Ascending aorta (tissue), 2 donors: ENCODE measurements around the gene ADGRA3. TPM values are rescaled to one million over a fixed set of nuclear protein-coding genes. Genes with fewer than 3 reads are reported as not detected.

ENCODE experiments used
- DNase-seq, 2 donors: peaks; one replicate each; pipeline ENCODE4 v3.0.0-alpha.2; 2019; ENCODE audit warnings: low spot score in 2 of 2
- H3K27ac ChIP-seq, 2 donors: fragments of 200-600 bp; sonication (generic); one replicate each; pipeline ENCODE4 v1.5.1; 2016 to 2017; ENCODE audit warnings: mild to moderate bottlenecking in 1 of 2
- H3K27me3 ChIP-seq: fragments of 200-600 bp; sonication (generic); one replicate; pipeline ENCODE4 v1.5.1; 2017
- H3K36me3 ChIP-seq, 2 donors: fragments of 200-600 bp; sonication (generic); one replicate each; pipeline ENCODE4 v1.5.1; 2016
- H3K4me1 ChIP-seq, 2 donors: fragments of 200-600 bp; sonication (generic); one replicate each; pipeline ENCODE4 v1.5.1; 2016 to 2017; ENCODE audit warnings: mild to moderate bottlenecking in 1 of 2
- H3K4me3 ChIP-seq, 2 donors: fragments of 200-600 bp; sonication (generic); one replicate each; pipeline ENCODE4 v1.5.1; 2016 to 2017; ENCODE audit warnings: mild to moderate bottlenecking in 1 of 2
- H3K9me3 ChIP-seq, 2 donors: fragments of 200-600 bp; sonication (generic); one replicate each; pipeline ENCODE4 v1.5.1; 2016
- CTCF ChIP-seq, 3 experiments: fragments of 200-600 bp in 2 of 3; fragments of 450-650 bp in 1 of 3; sonication (generic) in 2 of 3; IDR thresholded peaks; one replicate each; pipeline ENCODE4 v1.5.1; 2016 to 2019; ENCODE audit warnings: antibody characterized with exemption in 3 of 3, mild to moderate bottlenecking in 1 of 3, moderate library complexity in 1 of 3
- intact Hi-C: fragments of 100-400 bp; cut with DNase I; formaldehyde crosslinking; loops from one replicate; pipeline ENCODE4 v1.15.1; 2023
- total RNA-seq: library from RNA; depleted of rRNA; stranded (reverse); fragments of >200 nt; gene quantifications from one replicate; pipeline ENCODE4 v1.1.0, GENCODE V29; 2016

ADGRA3 gene
- total RNA-seq, 1 donor from 2014 or later, result 2.2 TPM

- intact Hi-C loops, result no loop called here
- no peak overlapping the region for H3K27ac ChIP-seq
Measured at GRCh38 chr4:22501715-22502095, 14.2 kb downstream of the ADGRA3 start.

GRCh38 chr4:22500831-22501714 is 14.8 kb downstream of the ADGRA3 start:
- Histone ChIP-seq H3K36me3 (no peaks in the 10 kb centered on the region), H3K4me1 (no peaks in the 10 kb centered on the region), H3K9me3 (no peaks in the 10 kb centered on the region), H3K4me3 (no peak overlapping the region), H3K27ac (no peak overlapping the region), H3K27me3 (no peaks in the 10 kb centered on the region)
- no peak for TF ChIP-seq CTCF (IDR thresholded peaks at IDR 0.05)
- intact Hi-C loops, result no loop called here
- no peak for DNase-seq

More at GRCh38 chr4:22501715-22502095, 14.2 kb downstream of the ADGRA3 start:
- no peak for TF ChIP-seq CTCF (IDR thresholded peaks at IDR 0.05)
- Histone ChIP-seq H3K4me1 (no peaks in the 10 kb centered on the region), H3K9me3 (no peaks in the 10 kb centered on the region), H3K4me3 (no peak overlapping the region), H3K36me3 (no peaks in the 10 kb centered on the region), H3K27me3 (no peaks in the 10 kb centered on the region)
- no peak for DNase-seq

- intact Hi-C loops, result no loop called here
- no peak for DNase-seq
- no peak for TF ChIP-seq CTCF (IDR thresholded peaks at IDR 0.05)
- Histone ChIP-seq H3K9me3 (no peaks in the 10 kb centered on the region), H3K4me3 (no peak overlapping the region), H3K27me3 (no peaks in the 10 kb centered on the region), H3K36me3 (no peaks in the 10 kb centered on the region), H3K4me1 (no peaks in the 10 kb centered on the region), H3K27ac (no peak overlapping the region)
Measured at GRCh38 chr4:22500128-22500611, 15.7 kb downstream of the ADGRA3 start.

GRCh38 chr4:22498866-22499265 is 17.0 kb downstream of the ADGRA3 start:
- intact Hi-C loops, result no loop called here
- DNase-seq, result no peak
- Histone ChIP-seq H3K27me3 (no peaks in the 10 kb centered on the region), H3K36me3 (no peaks in the 10 kb centered on the region), H3K4me3 (no peak overlapping the region), H3K9me3 (no peaks in the 10 kb centered on the region), H3K27ac (no peak overlapping the region), H3K4me1 (no peaks in the 10 kb centered on the region)
- no peak for TF ChIP-seq CTCF (IDR thresholded peaks at IDR 0.05)

- Histone ChIP-seq H3K36me3 (no peaks in the 10 kb centered on the region), H3K4me3 (no peak overlapping the region), H3K27ac (no peak overlapping the region), H3K27me3 (no peaks in the 10 kb centered on the region), H3K9me3 (no peaks in the 10 kb centered on the region), H3K4me1 (no peaks in the 10 kb centered on the region)
- TF ChIP-seq CTCF (IDR thresholded peaks at IDR 0.05), result no peak
- no peak for DNase-seq
- intact Hi-C loops, result no loop called here
Measured at GRCh38 chr4:22496165-22496813, 19.6 kb downstream of the ADGRA3 start.
